OCI-M1 (cell line): ENCODE results near the gene ANKRD33B.
"Not testable (repeated sequence)": the region's sequence is repeated elsewhere in the genome, so short reads cannot be mapped to it uniquely, and the experiment has no call there.

Experiments
- DNase-seq: peaks from one replicate; lab custom pipeline; 2025; lab: John Stamatoyannopoulos, UW

The ANKRD33B gene

GRCh38 chr5:10537624-10538023, 26.2 kb upstream of the ANKRD33B start:
- DNase-seq = no peak

GRCh38 chr5:10538103-10538788, 25.6 kb upstream of the ANKRD33B start:
- DNase-seq = no peak

DNA sequence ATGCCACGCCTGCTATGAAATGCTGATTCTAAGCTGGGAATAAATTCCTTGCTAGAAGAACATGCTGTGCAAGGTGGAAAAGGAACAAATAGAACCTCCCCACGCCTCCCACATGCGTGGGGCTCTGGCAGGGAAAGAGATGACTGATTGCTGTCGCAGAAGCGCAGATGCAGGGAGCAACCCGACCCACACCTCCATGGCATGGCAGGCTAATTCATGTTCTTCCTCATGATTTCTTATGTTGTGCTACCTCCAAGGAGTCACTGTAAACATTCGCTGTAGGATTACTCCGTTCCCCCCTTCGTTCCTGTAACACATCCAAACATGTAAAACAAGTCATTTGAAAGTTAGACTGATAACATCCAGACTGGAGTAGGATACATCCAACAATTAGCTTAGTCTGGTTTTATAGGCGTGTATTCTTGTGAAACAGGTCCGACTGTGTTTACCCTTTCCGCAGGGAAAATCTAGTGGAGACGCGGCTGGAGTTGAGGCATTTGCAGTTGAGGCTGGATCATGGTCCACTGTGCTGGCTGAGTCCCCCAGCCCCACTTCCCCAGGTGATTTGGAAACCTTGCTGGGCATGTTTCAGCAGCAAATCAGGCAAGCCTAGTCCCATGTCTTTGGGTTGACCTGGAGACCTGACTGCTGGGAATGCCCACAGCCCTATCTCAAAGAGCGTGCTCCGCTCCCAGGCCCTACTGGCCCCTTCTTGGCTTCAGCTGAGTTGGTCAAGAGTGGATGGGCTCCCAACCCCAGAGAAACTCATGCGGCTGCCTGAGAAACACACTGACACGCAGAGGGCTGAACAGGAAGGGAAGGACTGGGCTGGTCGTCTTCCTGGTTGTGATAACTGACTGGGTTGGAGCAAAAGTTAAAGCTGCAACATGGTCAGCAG, 24.8 kb upstream of the ANKRD33B start:
- no peak for DNase-seq

GRCh38 chr5:10539687-10539998, 24.2 kb upstream of the ANKRD33B start:
- no peak for DNase-seq

DNA sequence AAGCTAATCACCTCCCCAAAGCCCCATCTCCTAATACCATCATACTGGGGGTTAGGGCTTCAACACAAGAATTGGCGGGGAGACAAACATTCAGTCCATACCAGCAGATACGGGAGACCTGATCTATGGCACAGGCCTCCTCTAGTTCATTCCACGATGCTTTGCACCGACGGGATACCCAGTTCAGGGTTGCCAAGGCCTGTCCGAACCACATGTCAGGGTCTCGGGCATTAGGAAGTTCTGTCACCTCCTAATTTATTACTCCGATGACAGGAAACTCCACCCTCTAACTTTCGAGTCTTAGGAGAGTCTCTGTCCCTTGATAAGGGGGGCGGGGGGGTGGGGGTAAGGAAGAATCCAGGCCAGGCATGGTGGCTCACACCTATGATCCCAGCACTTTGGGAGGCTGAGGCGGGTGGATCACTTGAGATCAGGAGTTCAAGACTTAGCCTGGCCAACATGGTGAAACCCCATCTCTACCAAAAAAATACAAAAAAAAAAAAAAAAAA, 23.8 kb upstream of the ANKRD33B start:
- DNase-seq = no peak

DNA sequence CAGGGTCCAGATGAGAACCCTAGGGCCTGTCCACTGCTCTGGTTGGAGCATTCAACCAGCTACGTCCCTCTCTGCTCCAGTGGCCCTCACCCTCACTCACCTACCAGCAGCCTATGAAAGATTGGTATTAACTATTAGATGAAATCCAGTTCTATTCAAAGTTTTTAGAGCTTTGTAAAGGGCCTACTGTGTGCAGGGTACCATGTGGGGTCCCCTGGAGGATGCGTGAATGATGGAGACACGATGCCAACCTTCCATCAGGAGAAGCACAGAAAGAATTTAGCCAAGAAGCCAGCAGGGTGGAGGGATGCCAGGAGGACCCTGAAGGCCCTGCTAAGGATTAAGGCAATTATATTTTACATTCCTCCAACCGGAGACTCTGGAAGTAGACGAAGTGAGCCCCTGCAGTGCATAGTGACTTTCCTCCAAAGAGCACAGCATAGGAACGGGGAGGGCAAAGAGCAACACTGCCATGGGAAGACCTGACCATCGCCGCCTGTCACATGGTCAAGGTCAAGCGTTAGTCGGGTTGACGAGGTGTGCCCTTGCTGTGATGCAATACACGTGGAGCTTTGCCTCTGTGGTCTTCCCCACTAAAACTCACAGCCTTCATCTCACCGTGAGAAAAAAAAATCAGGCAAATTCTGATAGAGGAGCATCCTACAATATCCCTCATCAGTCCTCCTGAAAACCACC, 22.8 kb upstream of the ANKRD33B start:
- no peak for DNase-seq

GRCh38 chr5:10542055-10542550, 21.8 kb upstream of the ANKRD33B start:
- no peak for DNase-seq

DNA sequence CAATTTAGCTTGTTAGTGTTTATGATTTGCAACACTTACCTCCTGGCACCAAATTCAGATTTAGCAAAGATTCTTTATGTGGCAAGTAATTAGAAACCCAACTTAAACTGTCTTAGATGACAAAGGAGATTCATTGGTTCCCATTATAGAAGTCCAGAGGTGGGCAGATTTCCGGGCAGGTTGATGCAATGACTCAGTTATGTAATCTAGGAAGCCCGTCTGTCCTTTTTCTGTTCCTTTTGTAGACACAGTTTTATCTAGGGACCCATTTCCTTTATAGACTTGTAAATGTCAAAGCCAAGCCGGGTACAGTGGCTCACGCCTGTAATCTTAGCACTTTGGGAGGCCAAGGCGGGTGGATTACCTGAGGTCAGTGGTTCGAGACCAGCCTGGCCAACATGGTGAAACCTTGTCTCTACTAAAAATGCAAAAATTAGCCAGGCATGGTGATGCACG, 20.3 kb upstream of the ANKRD33B start:
- DNase-seq = peak; percentile 46

- DNase-seq = no peak
Measured at GRCh38 chr5:10545084-10545483, 18.8 kb upstream of the ANKRD33B start.

GRCh38 chr5:10546186-10546585, 17.7 kb upstream of the ANKRD33B start:
- DNase-seq = no peak

DNA sequence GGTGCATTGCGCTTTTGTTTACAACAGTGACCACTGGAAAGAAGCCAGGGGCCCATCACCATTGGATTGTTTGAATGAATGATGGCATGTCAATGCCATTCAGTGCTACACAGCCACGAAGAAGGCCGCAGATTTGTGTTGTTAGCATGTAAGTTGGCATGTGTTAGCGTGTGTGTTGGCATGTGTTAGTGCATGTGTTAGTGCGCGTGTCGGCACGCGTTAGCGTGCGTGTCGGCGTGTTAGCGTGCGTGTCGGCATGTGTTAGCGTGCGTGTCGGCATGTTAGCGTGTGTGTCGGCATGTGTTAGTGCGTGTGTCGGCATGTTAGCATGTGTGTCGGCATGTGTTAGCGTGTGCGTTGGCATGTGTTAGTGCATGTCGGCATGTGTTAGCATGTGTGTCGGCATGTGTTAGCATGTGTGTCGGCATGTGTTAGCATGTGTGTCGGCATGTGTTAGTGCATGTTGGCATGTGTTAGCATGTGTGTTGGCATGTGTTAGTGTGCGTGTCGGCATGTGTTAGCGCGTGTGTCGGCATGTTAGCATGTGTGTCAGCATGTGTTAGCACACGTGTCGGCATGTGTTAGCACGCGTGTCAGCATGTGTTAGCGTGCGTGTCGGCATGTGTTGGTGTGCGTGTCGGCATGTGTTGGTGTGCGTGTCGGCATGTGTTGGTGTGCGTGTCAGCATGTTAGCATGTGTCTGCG, 15.3 kb upstream of the ANKRD33B start:
- DNase-seq = no peak

- DNase-seq = not testable (repeated sequence)
Measured at GRCh38 chr5:10549123-10549514, 14.8 kb upstream of the ANKRD33B start.

GRCh38 chr5:10550222-10550995, 13.5 kb upstream of the ANKRD33B start:
- DNase-seq = no peak

GRCh38 chr5:10551782-10552138, 12.1 kb upstream of the ANKRD33B start:
- DNase-seq = no peak

GRCh38 chr5:10552183-10553143, 11.4 kb upstream of the ANKRD33B start:
- DNase-seq = no peak

- no peak for DNase-seq
Measured at GRCh38 chr5:10553476-10553875, 10.4 kb upstream of the ANKRD33B start.

GRCh38 chr5:10555277-10555684, 8.6 kb upstream of the ANKRD33B start:
- DNase-seq = no peak

- no peak for DNase-seq
Measured at GRCh38 chr5:10556289-10556807, 7.5 kb upstream of the ANKRD33B start.

DNA sequence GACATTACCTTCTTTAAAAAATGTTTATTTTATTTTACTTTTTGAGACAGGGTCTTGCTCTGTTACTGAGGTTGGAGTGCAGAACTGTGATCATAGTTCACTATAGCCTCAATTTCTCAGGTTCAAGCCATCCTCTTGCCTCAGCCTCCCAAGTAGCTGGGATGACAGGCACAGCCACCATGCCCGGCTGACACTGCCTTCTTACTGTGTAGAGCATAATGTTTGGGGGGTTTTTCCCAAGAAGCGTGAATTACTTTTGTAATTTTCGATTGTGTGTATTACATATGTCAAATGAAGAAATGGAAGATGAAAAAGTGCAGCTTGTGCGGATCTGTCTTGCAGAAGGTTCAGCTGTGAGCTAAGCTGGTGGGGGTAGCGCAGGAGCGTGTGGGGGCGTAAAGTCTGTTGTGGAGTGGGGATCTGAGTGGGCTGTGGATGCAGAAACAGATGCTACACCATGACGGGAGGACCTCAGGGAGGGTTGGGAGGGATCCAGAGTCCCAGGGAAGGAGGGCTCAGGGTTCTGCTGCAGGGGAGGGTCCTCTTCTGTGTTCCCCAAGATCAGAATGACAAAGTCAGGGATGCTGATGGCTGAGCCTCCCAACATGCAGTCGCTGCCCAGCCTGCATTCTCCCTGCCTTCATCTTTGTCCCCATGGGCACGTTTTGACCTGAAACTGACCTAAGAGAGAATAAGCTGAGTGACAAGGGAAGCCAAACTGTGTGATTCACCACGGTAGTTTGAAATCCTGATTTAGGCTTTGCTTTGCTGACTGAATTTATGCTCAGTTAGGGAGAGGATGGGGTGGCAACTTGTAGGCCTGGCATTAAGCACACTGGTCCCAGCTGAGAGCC, 6.8 kb upstream of the ANKRD33B start:
- no peak for DNase-seq
